HEK293 (cell line): ENCODE data around the gene FRS2.

Source experiments
- CTCF ChIA-PET: fragments of 350-600 bp; formaldehyde crosslinking; extraction: SDS; loops from one replicate; lab custom pipeline; 2021; ENCODE audit warnings: antibody characterized with exemption; lab: Yijun Ruan, JAX
- POLR2A ChIA-PET: fragments of 300-600 bp; formaldehyde crosslinking; extraction: SDS; loops from one replicate; lab custom pipeline; 2020; ENCODE audit warnings: antibody characterized with exemption, inconsistent platforms; lab: Yijun Ruan, JAX
- H3K27ac ChIP-seq: fragments of 200-500 bp; sonication (Bioruptor generic); 2 replicates; pipeline ENCODE4 v1.5.1; 2014; ENCODE audit warnings: low read depth, low read length, control low read depth, inconsistent platforms; ENCODE audit errors: extremely low read depth
- H3K36me3 ChIP-seq, 2 experiments: fragments of 200-500 bp in 1 of 2; sonication (Bioruptor generic) in 1 of 2; 1 replicate in 1 of 2; 2 replicates in 1 of 2; pipeline ENCODE4 v1.5.1; 2014 to 2017; ENCODE audit warnings: inconsistent platforms in 2 of 2, low read length in 2 of 2; ENCODE audit not compliant: control insufficient read depth in 2 of 2, insufficient read depth in 1 of 2
- H3K4me1 ChIP-seq: fragments of 200-500 bp; sonication (Bioruptor generic); 2 replicates; pipeline ENCODE4 v1.5.1; 2014; ENCODE audit warnings: mild to moderate bottlenecking, low read length, inconsistent platforms; ENCODE audit not compliant: control insufficient read depth, insufficient read depth
- H3K4me3 ChIP-seq: 2 replicates; pipeline ENCODE4 v1.5.1; 2011; ENCODE audit warnings: low read depth, mild to moderate bottlenecking, control low read depth, low read length, moderate library complexity
- H3K9me3 ChIP-seq: fragments of 200-500 bp; sonication (Bioruptor generic); 2 replicates; pipeline ENCODE4 v1.5.1; 2014; ENCODE audit warnings: low read depth, low read length, inconsistent platforms; ENCODE audit not compliant: control insufficient read depth, insufficient read depth
- AEBP2 ChIP-seq: fragments of 450-650 bp; formaldehyde crosslinking; IDR thresholded peaks from 2 replicates; pipeline ENCODE4 v1.5.1; 2016; ENCODE audit warnings: missing biosample characterization, missing genetic modification characterization, borderline replicate concordance
- FEZF1 ChIP-seq: fragments of 450-650 bp; formaldehyde crosslinking; IDR thresholded peaks from 2 replicates; pipeline ENCODE4 v1.5.1; 2016; ENCODE audit warnings: missing biosample characterization, missing genetic modification characterization
- HIC1 ChIP-seq: fragments of 450-650 bp; formaldehyde crosslinking; IDR thresholded peaks from 2 replicates; pipeline ENCODE4 v1.5.1; 2016; ENCODE audit warnings: missing biosample characterization, missing genetic modification characterization
- INSM2 ChIP-seq: fragments of 450-650 bp; formaldehyde crosslinking; IDR thresholded peaks from 2 replicates; pipeline ENCODE4 v1.5.1; 2016; ENCODE audit warnings: missing biosample characterization, missing genetic modification characterization
- MZF1 ChIP-seq: fragments of 450-650 bp; formaldehyde crosslinking; IDR thresholded peaks from 2 replicates; pipeline ENCODE4 v1.5.1; 2017; ENCODE audit warnings: missing biosample characterization, missing genetic modification characterization, borderline replicate concordance
- REPIN1 ChIP-seq: fragments of 450-650 bp; formaldehyde crosslinking; IDR thresholded peaks from 2 replicates; pipeline ENCODE4 v1.5.1; 2017; ENCODE audit warnings: missing biosample characterization, missing genetic modification characterization, low read depth
- WT1 ChIP-seq: fragments of 450-650 bp; formaldehyde crosslinking; IDR thresholded peaks from 2 replicates; pipeline ENCODE4 v1.5.1; 2016; ENCODE audit warnings: missing biosample characterization, missing genetic modification characterization
- ZBTB44 ChIP-seq: fragments of 450-650 bp; IDR thresholded peaks from 2 replicates; pipeline ENCODE4 v1.5.1; 2018; ENCODE audit warnings: missing biosample characterization, mild to moderate bottlenecking, missing genetic modification characterization
- ZBTB8A ChIP-seq: fragments of 450-650 bp; formaldehyde crosslinking; IDR thresholded peaks from 2 replicates; pipeline ENCODE4 v1.5.1; 2016; ENCODE audit warnings: missing biosample characterization, missing genetic modification characterization
- ZIC2 ChIP-seq: fragments of 450-650 bp; formaldehyde crosslinking; IDR thresholded peaks from 2 replicates; pipeline ENCODE4 v1.5.1; 2016; ENCODE audit warnings: missing biosample characterization, missing genetic modification characterization
- ZNF155 ChIP-seq: fragments of 450-650 bp; formaldehyde crosslinking; IDR thresholded peaks from 2 replicates; pipeline ENCODE4 v1.5.1; 2016; ENCODE audit warnings: missing biosample characterization, missing genetic modification characterization
- ZNF19 ChIP-seq: fragments of 450-650 bp; formaldehyde crosslinking; IDR thresholded peaks from 2 replicates; pipeline ENCODE4; 2016; ENCODE audit warnings: missing biosample characterization, missing genetic modification characterization, low read depth
- ZNF2 ChIP-seq: fragments of 450-650 bp; formaldehyde crosslinking; IDR thresholded peaks from 2 replicates; pipeline ENCODE4 v1.5.1; 2016; ENCODE audit warnings: missing biosample characterization, missing genetic modification characterization
- ZNF354C ChIP-seq: fragments of 450-650 bp; formaldehyde crosslinking; IDR thresholded peaks from 2 replicates; pipeline ENCODE4 v1.5.1; 2016; ENCODE audit warnings: missing biosample characterization, missing genetic modification characterization, low read depth, borderline replicate concordance
- ZNF423 ChIP-seq: fragments of 450-650 bp; formaldehyde crosslinking; IDR thresholded peaks from 2 replicates; pipeline ENCODE4 v1.5.1; 2016; ENCODE audit warnings: missing biosample characterization, missing genetic modification characterization
- ZNF558 ChIP-seq: fragments of 450-650 bp; formaldehyde crosslinking; IDR thresholded peaks from 2 replicates; pipeline ENCODE4 v1.5.1; 2016; ENCODE audit warnings: missing biosample characterization, missing genetic modification characterization
- TF ChIP-seq, protein P1 (sequence below): fragments of 450-650 bp; formaldehyde crosslinking; IDR thresholded peaks from 2 replicates; pipeline ENCODE4 v1.5.1; 2016; ENCODE audit warnings: missing biosample characterization, missing genetic modification characterization
- TF ChIP-seq, protein P2 (sequence below): fragments of 450-650 bp; formaldehyde crosslinking; IDR thresholded peaks from 2 replicates; pipeline ENCODE4 v1.5.1; 2017; ENCODE audit warnings: missing biosample characterization, missing genetic modification characterization
- TF ChIP-seq, protein P3 (sequence below): fragments of 450-650 bp; formaldehyde crosslinking; IDR thresholded peaks from 2 replicates; pipeline ENCODE4 v1.5.1; 2016; ENCODE audit warnings: missing biosample characterization, missing genetic modification characterization
- TF ChIP-seq, protein P4 (sequence below): fragments of 450-650 bp; formaldehyde crosslinking; IDR thresholded peaks from 2 replicates; pipeline ENCODE4 v1.5.1; 2017; ENCODE audit warnings: missing biosample characterization, missing genetic modification characterization

FRS2 gene

DNA sequence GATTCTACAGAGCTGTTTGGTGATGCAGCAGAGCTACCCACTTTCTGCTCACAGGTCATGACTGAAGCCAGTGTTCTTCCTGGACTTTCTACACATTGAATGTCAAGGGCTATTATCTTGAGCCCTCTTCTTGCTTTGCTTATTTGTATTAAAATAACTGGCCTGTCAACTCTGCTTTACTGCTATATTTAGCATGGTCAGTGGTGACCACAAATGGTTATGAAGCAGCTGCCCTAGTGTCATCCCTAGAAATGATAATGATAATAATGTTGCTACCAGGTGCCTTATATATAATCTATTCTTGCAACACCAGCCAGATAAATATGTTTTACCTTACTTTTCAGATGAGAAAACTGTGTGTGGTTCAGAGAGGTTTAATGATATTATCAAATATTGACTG is 143.2 kb downstream of the FRS2 start:
- Histone ChIP-seq H3K4me1 (no peaks in the 10 kb centered on the region), H3K4me3 (no peak overlapping the region), H3K27ac (no peak overlapping the region), H3K9me3 (no peaks in the 10 kb centered on the region), H3K36me3 (no peaks in the 10 kb centered on the region)
- no peak for TF ChIP-seq ZIC2 (tag by site-specific recombination)
- TF ChIP-seq, protein P1, sequence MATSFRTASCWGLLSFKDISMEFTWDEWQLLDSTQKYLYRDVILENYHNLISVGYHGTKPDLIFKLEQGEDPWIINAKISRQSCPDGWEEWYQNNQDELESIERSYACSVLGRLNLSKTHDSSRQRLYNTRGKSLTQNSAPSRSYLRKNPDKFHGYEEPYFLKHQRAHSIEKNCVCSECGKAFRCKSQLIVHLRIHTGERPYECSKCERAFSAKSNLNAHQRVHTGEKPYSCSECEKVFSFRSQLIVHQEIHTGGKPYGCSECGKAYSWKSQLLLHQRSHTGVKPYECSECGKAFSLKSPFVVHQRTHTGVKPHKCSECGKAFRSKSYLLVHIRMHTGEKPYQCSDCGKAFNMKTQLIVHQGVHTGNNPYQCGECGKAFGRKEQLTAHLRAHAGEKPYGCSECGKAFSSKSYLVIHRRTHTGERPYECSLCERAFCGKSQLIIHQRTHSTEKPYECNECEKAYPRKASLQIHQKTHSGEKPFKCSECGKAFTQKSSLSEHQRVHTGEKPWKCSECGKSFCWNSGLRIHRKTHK (tag by site-specific recombination): no peak
- ChIA-PET POLR2A (no interaction called here), CTCF (no interaction called here)

- H3K4me3 ChIP-seq: no peak overlapping the region
- no peaks in the 10 kb centered on the region for H3K4me1 ChIP-seq
- no peaks in the 10 kb centered on the region for H3K9me3 ChIP-seq
- ChIA-PET POLR2A (no interaction called here), CTCF (interaction anchor here (2.5 kb wide), 1 partner anchor 23 kb away, joined by 9 read pairs; no protein-coding TSS in a partner anchor)
- H3K36me3 ChIP-seq: no peaks in the 10 kb centered on the region
- H3K27ac ChIP-seq: no peak overlapping the region
- no peak for TF ChIP-seq ZNF155
- no peak for TF ChIP-seq ZBTB44 (tag by site-specific recombination)
- TF ChIP-seq MZF1: no peak
- no peak for TF ChIP-seq WT1
- no peak for TF ChIP-seq INSM2 (tag by site-specific recombination)
- no peak for TF ChIP-seq ZNF2 (tag by site-specific recombination)
- no peak for TF ChIP-seq ZNF354C (tag by site-specific recombination)
- no peak for TF ChIP-seq FEZF1
- TF ChIP-seq, protein P2, sequence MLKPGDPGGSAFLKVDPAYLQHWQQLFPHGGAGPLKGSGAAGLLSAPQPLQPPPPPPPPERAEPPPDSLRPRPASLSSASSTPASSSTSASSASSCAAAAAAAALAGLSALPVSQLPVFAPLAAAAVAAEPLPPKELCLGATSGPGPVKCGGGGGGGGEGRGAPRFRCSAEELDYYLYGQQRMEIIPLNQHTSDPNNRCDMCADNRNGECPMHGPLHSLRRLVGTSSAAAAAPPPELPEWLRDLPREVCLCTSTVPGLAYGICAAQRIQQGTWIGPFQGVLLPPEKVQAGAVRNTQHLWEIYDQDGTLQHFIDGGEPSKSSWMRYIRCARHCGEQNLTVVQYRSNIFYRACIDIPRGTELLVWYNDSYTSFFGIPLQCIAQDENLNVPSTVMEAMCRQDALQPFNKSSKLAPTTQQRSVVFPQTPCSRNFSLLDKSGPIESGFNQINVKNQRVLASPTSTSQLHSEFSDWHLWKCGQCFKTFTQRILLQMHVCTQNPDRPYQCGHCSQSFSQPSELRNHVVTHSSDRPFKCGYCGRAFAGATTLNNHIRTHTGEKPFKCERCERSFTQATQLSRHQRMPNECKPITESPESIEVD (tag by site-specific recombination): no peak
- TF ChIP-seq HIC1 (tag by site-specific recombination): no peak
- TF ChIP-seq, protein P3, sequence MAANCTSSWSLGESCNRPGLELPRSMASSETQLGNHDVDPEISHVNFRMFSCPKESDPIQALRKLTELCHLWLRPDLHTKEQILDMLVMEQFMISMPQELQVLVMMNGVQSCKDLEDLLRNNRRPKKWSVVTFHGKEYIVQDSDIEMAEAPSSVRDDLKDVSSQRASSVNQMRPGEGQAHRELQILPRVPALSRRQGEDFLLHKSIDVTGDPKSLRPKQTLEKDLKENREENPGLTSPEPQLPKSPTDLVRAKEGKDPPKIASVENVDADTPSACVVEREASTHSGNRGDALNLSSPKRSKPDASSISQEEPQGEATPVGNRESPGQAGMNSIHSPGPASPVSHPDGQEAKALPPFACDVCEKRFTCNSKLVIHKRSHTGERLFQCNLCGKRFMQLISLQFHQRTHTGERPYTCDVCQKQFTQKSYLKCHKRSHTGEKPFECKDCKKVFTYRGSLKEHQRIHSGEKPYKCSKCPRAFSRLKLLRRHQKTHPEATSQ: no peak
- no peak for TF ChIP-seq ZNF423 (tag by site-specific recombination)
- TF ChIP-seq AEBP2 (tag by site-specific recombination): no peak
- TF ChIP-seq, protein P4, sequence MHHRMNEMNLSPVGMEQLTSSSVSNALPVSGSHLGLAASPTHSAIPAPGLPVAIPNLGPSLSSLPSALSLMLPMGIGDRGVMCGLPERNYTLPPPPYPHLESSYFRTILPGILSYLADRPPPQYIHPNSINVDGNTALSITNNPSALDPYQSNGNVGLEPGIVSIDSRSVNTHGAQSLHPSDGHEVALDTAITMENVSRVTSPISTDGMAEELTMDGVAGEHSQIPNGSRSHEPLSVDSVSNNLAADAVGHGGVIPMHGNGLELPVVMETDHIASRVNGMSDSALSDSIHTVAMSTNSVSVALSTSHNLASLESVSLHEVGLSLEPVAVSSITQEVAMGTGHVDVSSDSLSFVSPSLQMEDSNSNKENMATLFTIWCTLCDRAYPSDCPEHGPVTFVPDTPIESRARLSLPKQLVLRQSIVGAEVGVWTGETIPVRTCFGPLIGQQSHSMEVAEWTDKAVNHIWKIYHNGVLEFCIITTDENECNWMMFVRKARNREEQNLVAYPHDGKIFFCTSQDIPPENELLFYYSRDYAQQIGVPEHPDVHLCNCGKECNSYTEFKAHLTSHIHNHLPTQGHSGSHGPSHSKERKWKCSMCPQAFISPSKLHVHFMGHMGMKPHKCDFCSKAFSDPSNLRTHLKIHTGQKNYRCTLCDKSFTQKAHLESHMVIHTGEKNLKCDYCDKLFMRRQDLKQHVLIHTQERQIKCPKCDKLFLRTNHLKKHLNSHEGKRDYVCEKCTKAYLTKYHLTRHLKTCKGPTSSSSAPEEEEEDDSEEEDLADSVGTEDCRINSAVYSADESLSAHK (tag by site-specific recombination): no peak
- no peak for TF ChIP-seq ZBTB8A (tag by site-specific recombination)
- TF ChIP-seq ZNF558 (tag by site-specific recombination): no peak
- TF ChIP-seq ZNF19 (tag by site-specific recombination): no peak
- no peak for TF ChIP-seq REPIN1 (tag by site-specific recombination)
Observed at GRCh38 chr12:69616025-69616424, 145.8 kb downstream of the FRS2 start.
